Panc1 (cell line): ENCODE measurements around the gene TSPAN5. TPM values are rescaled to one million over a fixed set of nuclear protein-coding genes. Genes with fewer than 3 reads are reported as not detected.

Source experiments
- ATAC-seq: fragments of 200-7000 bp; cut with Tn5 transposase; 2 replicates; pipeline ENCODE4 v1.9.1; 2020; ENCODE audit warnings: mild to moderate bottlenecking, moderate library complexity
- BruUV-seq: library from RNA; stranded (reverse); fragments of 400-500 nt; replicated peaks from 2 replicates; lab custom pipeline; 2021; lab: Mats Ljungman, UMichigan
- CTCF ChIA-PET: fragments of 300-600 bp; sonication (Branson Sonifier 250); formaldehyde crosslinking; loops from one replicate; lab custom pipeline; 2022; ENCODE audit warnings: antibody characterized with exemption; lab: Charles Lee
- POLR2A ChIA-PET: fragments of 300-600 bp; sonication (Branson Sonifier 250); formaldehyde crosslinking; loops from one replicate; lab custom pipeline; 2022; ENCODE audit warnings: antibody characterized with exemption; lab: Charles Lee
- DNase-seq: peaks from one replicate; pipeline ENCODE4 v3.0.0-alpha.2; 2010; ENCODE audit warnings: low read depth, low spot score
- H3K27ac ChIP-seq: 2 replicates; pipeline ENCODE4 v1.5.1; 2011; ENCODE audit warnings: mild to moderate bottlenecking, low read length, inconsistent platforms
- H3K27me3 ChIP-seq: fragments of 200-500 bp; sonication (Bioruptor generic); 2 replicates; pipeline ENCODE4 v1.6.0; 2014; ENCODE audit warnings: low read length, inconsistent platforms; ENCODE audit not compliant: control insufficient read depth, insufficient read depth
- H3K36me3 ChIP-seq: fragments of 200-500 bp; sonication (Bioruptor generic); 2 replicates; pipeline ENCODE4 v1.5.1; 2014; ENCODE audit warnings: inconsistent platforms, mild to moderate bottlenecking, low read length, moderate library complexity; ENCODE audit not compliant: control insufficient read depth, insufficient read depth
- H3K4me1 ChIP-seq: 2 replicates; pipeline ENCODE4 v1.5.1; 2011; ENCODE audit warnings: inconsistent platforms, mild to moderate bottlenecking, low read length, moderate library complexity; ENCODE audit not compliant: control insufficient read depth, insufficient read depth
- H3K4me3 ChIP-seq, 2 experiments: 2 replicates each; pipeline ENCODE4 v1.5.1; 2011 to 2012; ENCODE audit warnings: low read depth in 2 of 2, low read length in 2 of 2, mild to moderate bottlenecking in 2 of 2, inconsistent platforms in 1 of 2, moderate library complexity in 1 of 2
- H3K9me3 ChIP-seq: fragments of 200-500 bp; sonication (Bioruptor generic); 2 replicates; pipeline ENCODE4 v1.5.1; 2014; ENCODE audit warnings: low read depth, mild to moderate bottlenecking, inconsistent platforms, low read length, moderate library complexity; ENCODE audit not compliant: control insufficient read depth, insufficient read depth
- POLR2AphosphoS5 ChIP-seq: IDR thresholded peaks from 2 replicates; pipeline ENCODE4 v1.6.1; 2012; ENCODE audit warnings: mild to moderate bottlenecking, low read depth, low read length, moderate library complexity
- REST ChIP-seq, 2 experiments: IDR thresholded peaks; 2 replicates each; pipeline ENCODE4 v1.6.1; 2011 to 2012; ENCODE audit warnings: low read depth in 2 of 2, control low read depth in 1 of 2, low read length in 1 of 2, mild to moderate bottlenecking in 1 of 2, moderate library complexity in 1 of 2; ENCODE audit not compliant: insufficient read depth in 1 of 2
- SIN3A ChIP-seq: IDR thresholded peaks from 2 replicates; pipeline ENCODE4 v1.6.1; 2012; ENCODE audit warnings: low read depth, mild to moderate bottlenecking, low read length, moderate library complexity, borderline replicate concordance; ENCODE audit not compliant: insufficient read depth
- TCF7L2 ChIP-seq: IDR thresholded peaks from 2 replicates; pipeline ENCODE4 v1.6.1; 2011; ENCODE audit warnings: mild to moderate bottlenecking, low read depth, low read length, inconsistent platforms
- in situ Hi-C: cut with HindIII; loops from 2 replicates; pipeline ENCODE4 v1.10.0; 2016; ENCODE audit warnings: low sequenced_read_pairs, low pct_unique_long_range_greater_than_20kb
- intact Hi-C: fragments of 100-400 bp; cut with micrococcal nuclease; formaldehyde crosslinking; loops from one replicate; pipeline ENCODE4 v1.10.0; 2022; ENCODE audit not compliant: unreplicated experiment
- total RNA-seq: library from RNA; stranded (reverse); gene quantifications from one replicate; pipeline ENCODE4 v1.2.1, GENCODE V29; 2021; ENCODE audit not compliant: unreplicated experiment
- TF ChIP-seq, protein P1 (sequence below): fragments of 450-650 bp; IDR thresholded peaks from 2 replicates; pipeline ENCODE4 v1.5.1; 2017; ENCODE audit warnings: mild to moderate bottlenecking

TSPAN5 gene
- total RNA-seq, 1 experiment from 2014 or later: 61.9 TPM

DNA sequence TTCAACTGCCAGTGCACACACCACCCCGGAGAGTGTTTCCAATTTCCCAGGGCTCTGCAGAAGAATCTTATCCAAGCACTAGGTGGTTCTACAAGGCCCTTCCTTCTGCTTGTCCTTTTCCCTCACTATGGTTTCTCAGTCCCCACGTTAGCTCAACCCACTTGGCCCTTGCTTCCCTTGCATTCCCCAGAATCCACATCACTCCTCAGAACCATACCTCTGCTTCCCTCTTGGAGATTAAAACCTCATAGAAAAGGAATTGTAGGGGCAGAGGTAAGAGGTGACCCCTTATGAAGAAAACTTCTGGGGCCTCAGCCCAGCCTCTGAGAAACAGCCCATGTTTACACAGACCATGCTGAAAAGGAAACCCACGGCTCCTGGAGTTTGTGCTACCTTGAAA lies 42.4 kb downstream of the TSPAN5 start:
- ChIA-PET CTCF (no interaction called here), POLR2A (no interaction called here)
- ATAC-seq (no peak), DNase-seq (no peak)
- Histone ChIP-seq H3K27ac (no peak overlapping the region), H3K36me3 (no peaks in the 10 kb centered on the region), H3K27me3 (no peaks in the 10 kb centered on the region), H3K4me3 (no peak overlapping the region), H3K9me3 (no peaks in the 10 kb centered on the region), H3K4me1 (peaks cover 46% of the 10 kb centered on the region)
- intact Hi-C loops: no loop called here
- in situ Hi-C loops: no loop called here
- no TSS peak for BruUV-seq
- TF ChIP-seq POLR2AphosphoS5 (no peak), REST (IDR thresholded peaks at IDR 0.05; ENCODE audit: insufficient read depth in 1 of 2, low read depth in 2 of 2, low read length in 1 of 2) (no peak), SIN3A (no peak), TCF7L2 (no peak)
- TF ChIP-seq, protein P1, sequence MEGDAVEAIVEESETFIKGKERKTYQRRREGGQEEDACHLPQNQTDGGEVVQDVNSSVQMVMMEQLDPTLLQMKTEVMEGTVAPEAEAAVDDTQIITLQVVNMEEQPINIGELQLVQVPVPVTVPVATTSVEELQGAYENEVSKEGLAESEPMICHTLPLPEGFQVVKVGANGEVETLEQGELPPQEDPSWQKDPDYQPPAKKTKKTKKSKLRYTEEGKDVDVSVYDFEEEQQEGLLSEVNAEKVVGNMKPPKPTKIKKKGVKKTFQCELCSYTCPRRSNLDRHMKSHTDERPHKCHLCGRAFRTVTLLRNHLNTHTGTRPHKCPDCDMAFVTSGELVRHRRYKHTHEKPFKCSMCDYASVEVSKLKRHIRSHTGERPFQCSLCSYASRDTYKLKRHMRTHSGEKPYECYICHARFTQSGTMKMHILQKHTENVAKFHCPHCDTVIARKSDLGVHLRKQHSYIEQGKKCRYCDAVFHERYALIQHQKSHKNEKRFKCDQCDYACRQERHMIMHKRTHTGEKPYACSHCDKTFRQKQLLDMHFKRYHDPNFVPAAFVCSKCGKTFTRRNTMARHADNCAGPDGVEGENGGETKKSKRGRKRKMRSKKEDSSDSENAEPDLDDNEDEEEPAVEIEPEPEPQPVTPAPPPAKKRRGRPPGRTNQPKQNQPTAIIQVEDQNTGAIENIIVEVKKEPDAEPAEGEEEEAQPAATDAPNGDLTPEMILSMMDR: no peak

DNA sequence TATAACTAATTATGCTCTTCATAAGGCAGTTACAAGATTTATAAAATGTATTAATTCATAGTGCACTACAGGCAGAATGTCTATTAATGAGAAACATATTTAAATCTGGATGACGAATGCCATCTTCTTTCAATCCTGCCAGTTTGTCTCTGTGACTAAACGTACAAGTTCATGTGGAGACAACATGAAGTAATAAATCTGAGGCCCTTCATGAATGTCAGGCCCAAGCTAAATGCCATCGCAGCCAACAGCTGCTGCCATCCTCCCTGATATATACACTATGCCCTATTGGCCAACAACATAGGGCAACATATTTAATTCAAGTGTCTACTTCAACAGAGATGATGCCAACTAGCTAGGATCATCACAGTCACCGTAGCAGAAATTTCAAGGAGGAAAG lies 43.7 kb downstream of the TSPAN5 start:
- Histone ChIP-seq H3K4me1 (peaks cover 48% of the 10 kb centered on the region), H3K9me3 (no peaks in the 10 kb centered on the region), H3K36me3 (no peaks in the 10 kb centered on the region), H3K27me3 (no peaks in the 10 kb centered on the region), H3K4me3 (no peak overlapping the region), H3K27ac (no peak overlapping the region)
- CTCF ChIA-PET: no interaction called here
- TF ChIP-seq SIN3A (no peak), POLR2AphosphoS5 (no peak), REST (IDR thresholded peaks at IDR 0.05; ENCODE audit: insufficient read depth in 1 of 2, low read depth in 2 of 2, low read length in 1 of 2) (no peak), TCF7L2 (no peak)
- TF ChIP-seq, protein P1: no peak
- in situ Hi-C loops: no loop called here
- POLR2A ChIA-PET: interaction anchor here (0.7 kb wide), 1 partner anchor 12 kb away, joined by 5 read pairs; no protein-coding TSS in a partner anchor
- intact Hi-C loops: no loop called here
- DNase-seq (no peak), ATAC-seq (no peak)
- BruUV-seq: no TSS peak
